Panc1 (cell line): Measurements from ENCODE around the gene RBX1. TPM values are rescaled to one million over a fixed set of nuclear protein-coding genes. Genes with fewer than 3 reads are reported as not detected.

ENCODE experiments used
- ATAC-seq: fragments of 200-7000 bp; cut with Tn5 transposase; 2 replicates; pipeline ENCODE4 v1.9.1; 2020; ENCODE audit warnings: mild to moderate bottlenecking, moderate library complexity
- BruUV-seq: library from RNA; stranded (reverse); fragments of 400-500 nt; replicated peaks from 2 replicates; lab custom pipeline; 2021; lab: Mats Ljungman, UMichigan
- CTCF ChIA-PET: fragments of 300-600 bp; sonication (Branson Sonifier 250); formaldehyde crosslinking; loops from one replicate; lab custom pipeline; 2022; ENCODE audit warnings: antibody characterized with exemption; lab: Charles Lee
- POLR2A ChIA-PET: fragments of 300-600 bp; sonication (Branson Sonifier 250); formaldehyde crosslinking; loops from one replicate; lab custom pipeline; 2022; ENCODE audit warnings: antibody characterized with exemption; lab: Charles Lee
- DNase-seq: peaks from one replicate; pipeline ENCODE4 v3.0.0-alpha.2; 2010; ENCODE audit warnings: low read depth, low spot score
- H3K27ac ChIP-seq: 2 replicates; pipeline ENCODE4 v1.5.1; 2011; ENCODE audit warnings: mild to moderate bottlenecking, low read length, inconsistent platforms
- H3K27me3 ChIP-seq: fragments of 200-500 bp; sonication (Bioruptor generic); 2 replicates; pipeline ENCODE4 v1.6.0; 2014; ENCODE audit warnings: low read length, inconsistent platforms; ENCODE audit not compliant: control insufficient read depth, insufficient read depth
- H3K36me3 ChIP-seq: fragments of 200-500 bp; sonication (Bioruptor generic); 2 replicates; pipeline ENCODE4 v1.5.1; 2014; ENCODE audit warnings: inconsistent platforms, mild to moderate bottlenecking, low read length, moderate library complexity; ENCODE audit not compliant: control insufficient read depth, insufficient read depth
- H3K4me1 ChIP-seq: 2 replicates; pipeline ENCODE4 v1.5.1; 2011; ENCODE audit warnings: inconsistent platforms, mild to moderate bottlenecking, low read length, moderate library complexity; ENCODE audit not compliant: control insufficient read depth, insufficient read depth
- H3K4me3 ChIP-seq, 2 experiments: 2 replicates each; pipeline ENCODE4 v1.5.1; 2011 to 2012; ENCODE audit warnings: low read depth in 2 of 2, low read length in 2 of 2, mild to moderate bottlenecking in 2 of 2, inconsistent platforms in 1 of 2, moderate library complexity in 1 of 2
- H3K9me3 ChIP-seq: fragments of 200-500 bp; sonication (Bioruptor generic); 2 replicates; pipeline ENCODE4 v1.5.1; 2014; ENCODE audit warnings: low read depth, mild to moderate bottlenecking, inconsistent platforms, low read length, moderate library complexity; ENCODE audit not compliant: control insufficient read depth, insufficient read depth
- CTCF ChIP-seq: fragments of 450-650 bp; IDR thresholded peaks from 2 replicates; pipeline ENCODE4 v1.5.1; 2017; ENCODE audit warnings: mild to moderate bottlenecking
- POLR2AphosphoS5 ChIP-seq: IDR thresholded peaks from 2 replicates; pipeline ENCODE4 v1.6.1; 2012; ENCODE audit warnings: mild to moderate bottlenecking, low read depth, low read length, moderate library complexity
- REST ChIP-seq, 2 experiments: IDR thresholded peaks; 2 replicates each; pipeline ENCODE4 v1.6.1; 2011 to 2012; ENCODE audit warnings: low read depth in 2 of 2, control low read depth in 1 of 2, low read length in 1 of 2, mild to moderate bottlenecking in 1 of 2, moderate library complexity in 1 of 2; ENCODE audit not compliant: insufficient read depth in 1 of 2
- SIN3A ChIP-seq: IDR thresholded peaks from 2 replicates; pipeline ENCODE4 v1.6.1; 2012; ENCODE audit warnings: low read depth, mild to moderate bottlenecking, low read length, moderate library complexity, borderline replicate concordance; ENCODE audit not compliant: insufficient read depth
- TCF7L2 ChIP-seq: IDR thresholded peaks from 2 replicates; pipeline ENCODE4 v1.6.1; 2011; ENCODE audit warnings: mild to moderate bottlenecking, low read depth, low read length, inconsistent platforms
- in situ Hi-C: cut with HindIII; loops from 2 replicates; pipeline ENCODE4 v1.10.0; 2016; ENCODE audit warnings: low sequenced_read_pairs, low pct_unique_long_range_greater_than_20kb
- intact Hi-C: fragments of 100-400 bp; cut with micrococcal nuclease; formaldehyde crosslinking; loops from one replicate; pipeline ENCODE4 v1.10.0; 2022; ENCODE audit not compliant: unreplicated experiment
- total RNA-seq: library from RNA; stranded (reverse); gene quantifications from one replicate; pipeline ENCODE4 v1.2.1, GENCODE V29; 2021; ENCODE audit not compliant: unreplicated experiment

The RBX1 gene
- total RNA-seq, 1 experiment from 2014 or later, result 50.7 TPM

GRCh38 chr22:40958299-40958698 lies 7.1 kb downstream of the RBX1 start:
- Histone ChIP-seq H3K4me1 (no peaks in the 10 kb centered on the region), H3K4me3 (no peak overlapping the region), H3K36me3 (peaks cover 7% of the 10 kb centered on the region; the same call in 1 of the 2 replicates), H3K9me3 (no peaks in the 10 kb centered on the region), H3K27me3 (no peaks in the 10 kb centered on the region), H3K27ac (no peak overlapping the region)
- no peak for TF ChIP-seq CTCF
- TF ChIP-seq REST (IDR thresholded peaks at IDR 0.05; ENCODE audit: insufficient read depth in 1 of 2, low read depth in 2 of 2, low read length in 1 of 2), result no peak
- no peak for TF ChIP-seq TCF7L2
- TF ChIP-seq POLR2AphosphoS5, result no peak
- no peak for TF ChIP-seq SIN3A
- no TSS peak for BruUV-seq
- DNase-seq (no peak), ATAC-seq (no peak)
- CTCF ChIA-PET, result interaction anchor here (0.7 kb wide), 1 partner anchor 761 kb away, joined by 3 read pairs; no protein-coding TSS in a partner anchor
- POLR2A ChIA-PET, result no interaction called here
- intact Hi-C loops, result loop anchor here (10.0 kb wide), 1 partner anchor 137 kb away; the partner anchor contains the start of gene EP300
- in situ Hi-C loops, result no loop called here

- H3K27ac ChIP-seq, result no peak overlapping the region
- intact Hi-C loops (no loop called here), in situ Hi-C loops (no loop called here)
- no peaks in the 10 kb centered on the region for H3K4me1 ChIP-seq
- BruUV-seq, result no TSS peak
- CTCF ChIA-PET, result no interaction called here
- POLR2A ChIA-PET, result interaction anchor here (0.6 kb wide), 2 partner anchors 137 to 486 kb away, joined by 3 to 9 read pairs; no protein-coding TSS in a partner anchor
- no peaks in the 10 kb centered on the region for H3K27me3 ChIP-seq
- ATAC-seq (no peak), DNase-seq (no peak)
- H3K36me3 ChIP-seq, result peaks cover 7% of the 10 kb centered on the region; the same call in 1 of the 2 replicates
- H3K4me3 ChIP-seq, result no peak overlapping the region
- no peak for TF ChIP-seq SIN3A
- TF ChIP-seq TCF7L2, result no peak
- no peak for TF ChIP-seq CTCF
- TF ChIP-seq POLR2AphosphoS5, result no peak
- TF ChIP-seq REST (IDR thresholded peaks at IDR 0.05; ENCODE audit: insufficient read depth in 1 of 2, low read depth in 2 of 2, low read length in 1 of 2), result no peak
- H3K9me3 ChIP-seq, result no peaks in the 10 kb centered on the region
Measured at GRCh38 chr22:40960145-40960544, 9.0 kb downstream of the RBX1 start.
